Peyer's patch (tissue), 4 donors: Measurements from ENCODE around the gene ECE2. TPM values are rescaled to one million over a fixed set of nuclear protein-coding genes. Genes with fewer than 3 reads are reported as not detected.

Experiments
- DNase-seq, 3 donors: peaks; one replicate each; pipeline ENCODE4 v3.0.0-alpha.2; 2017 to 2019
- H3K27ac ChIP-seq, 4 donors: fragments of 200-600 bp; sonication (generic); one replicate each; pipeline ENCODE4 v1.5.1; 2016 to 2019
- H3K27me3 ChIP-seq, 2 donors: fragments of 200-600 bp; sonication (generic); one replicate each; pipeline ENCODE4 v1.5.1; 2019
- H3K36me3 ChIP-seq, 3 donors: fragments of 200-600 bp; sonication (generic); one replicate each; pipeline ENCODE4 v1.5.1; 2016 to 2019
- H3K4me1 ChIP-seq, 4 donors: fragments of 200-600 bp; sonication (generic); one replicate each; pipeline ENCODE4 v1.5.1; 2016 to 2019
- H3K4me3 ChIP-seq, 4 donors: fragments of 200-600 bp; sonication (generic); 1 replicate in 3 of 4; 2 replicates in 1 of 4; pipeline ENCODE4 v1.5.1; 2016 to 2019; ENCODE audit warnings: mild to moderate bottlenecking in 1 of 4
- H3K9me3 ChIP-seq, 4 donors: fragments of 200-600 bp; sonication (generic); one replicate each; pipeline ENCODE4 v1.5.1; 2016 to 2019; ENCODE audit warnings: mild to moderate bottlenecking in 1 of 4
- POLR2A ChIP-seq, 2 donors: fragments of 450-650 bp; IDR thresholded peaks; one replicate each; pipeline ENCODE4 v1.5.1; 2017; ENCODE audit warnings: antibody characterized with exemption in 2 of 2, mild to moderate bottlenecking in 2 of 2, moderate library complexity in 2 of 2
- total RNA-seq, 4 donors: library from RNA; depleted of rRNA; stranded (reverse); fragments of >200 nt; gene quantifications; one replicate each; pipeline ENCODE4 v1.1.0, GENCODE V29; 2016
- TF ChIP-seq, protein P1 (sequence below), 6 experiments: fragments of 450-650 bp in 4 of 6; fragments of 200-600 bp in 2 of 6; sonication (generic) in 1 of 6; IDR thresholded peaks; one replicate each; pipeline ENCODE4 v1.5.1; 2017 to 2019; ENCODE audit warnings: antibody characterized with exemption in 6 of 6, mild to moderate bottlenecking in 3 of 6, moderate library complexity in 1 of 6

Gene ECE2
- total RNA-seq, 4 donors from 2014 or later, result not detected

DNA sequence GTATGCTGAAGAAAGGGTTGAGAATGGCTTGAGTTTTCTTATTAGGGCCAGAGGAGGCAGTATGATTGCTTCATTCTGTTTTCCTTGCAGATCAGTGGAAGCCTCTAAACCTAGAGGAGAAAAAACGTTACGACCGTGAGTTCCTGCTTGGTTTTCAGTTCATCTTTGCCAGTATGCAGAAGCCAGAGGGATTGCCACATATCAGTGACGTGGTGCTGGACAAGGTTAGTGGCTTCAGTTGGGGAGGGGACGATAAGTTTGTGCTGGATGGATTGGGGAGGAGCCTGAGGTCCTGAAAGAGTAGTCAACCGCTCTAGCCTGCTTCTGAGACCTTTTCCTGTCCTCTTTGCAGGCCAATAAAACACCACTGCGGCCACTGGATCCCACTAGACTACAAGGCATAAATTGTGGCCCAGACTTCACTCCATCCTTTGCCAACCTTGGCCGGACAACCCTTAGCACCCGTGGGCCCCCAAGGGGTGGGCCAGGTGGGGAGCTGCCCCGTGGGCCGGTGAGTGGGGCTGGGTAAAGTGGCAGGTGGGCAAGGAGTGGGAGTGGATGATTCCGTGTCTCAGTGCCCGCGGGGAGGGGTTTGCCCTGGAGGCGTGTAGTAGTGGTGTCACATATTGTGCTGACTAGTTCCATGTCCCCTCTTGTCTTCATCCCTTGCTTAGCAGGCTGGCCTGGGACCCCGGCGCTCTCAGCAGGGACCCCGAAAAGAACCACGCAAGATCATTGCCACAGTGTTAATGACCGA lies 47.1 kb downstream of the ECE2 start:
- H3K4me1 ChIP-seq, result peaks cover 0 to 26% (median 4%) of the 10 kb centered on the region in 4 donors
- peaks cover 0 to 78% (median 0%) of the 10 kb centered on the region in 3 donors for H3K36me3 ChIP-seq
- H3K4me3 ChIP-seq, result no peak overlapping the region

DNA sequence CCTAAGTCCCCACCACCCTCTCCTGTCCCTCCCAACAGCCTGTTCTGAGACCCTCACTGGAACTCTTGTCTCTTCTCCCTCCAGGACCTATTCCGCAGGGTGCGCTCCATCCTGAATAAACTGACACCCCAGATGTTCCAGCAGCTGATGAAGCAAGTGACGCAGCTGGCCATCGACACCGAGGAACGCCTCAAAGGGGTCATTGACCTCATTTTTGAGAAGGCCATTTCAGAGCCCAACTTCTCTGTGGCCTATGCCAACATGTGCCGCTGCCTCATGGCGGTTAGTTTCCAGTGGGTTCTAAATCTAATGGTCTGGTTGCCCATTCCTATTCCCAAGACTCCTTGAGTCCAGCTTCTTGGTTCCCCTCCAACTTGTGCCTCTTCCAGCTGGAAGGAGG lies 47.9 kb downstream of the ECE2 start:
- H3K36me3 ChIP-seq, result peaks cover 0 to 86% (median 3%) of the 10 kb centered on the region in 3 donors
- H3K4me3 ChIP-seq, result no peak overlapping the region
- H3K4me1 ChIP-seq, result peaks cover 0 to 20% (median 4%) of the 10 kb centered on the region in 4 donors
- no peak overlapping the region for H3K27ac ChIP-seq
- H3K9me3 ChIP-seq, result no peaks in the 10 kb centered on the region
- no peak for DNase-seq
- no peaks in the 10 kb centered on the region for H3K27me3 ChIP-seq
- TF ChIP-seq, protein P1, sequence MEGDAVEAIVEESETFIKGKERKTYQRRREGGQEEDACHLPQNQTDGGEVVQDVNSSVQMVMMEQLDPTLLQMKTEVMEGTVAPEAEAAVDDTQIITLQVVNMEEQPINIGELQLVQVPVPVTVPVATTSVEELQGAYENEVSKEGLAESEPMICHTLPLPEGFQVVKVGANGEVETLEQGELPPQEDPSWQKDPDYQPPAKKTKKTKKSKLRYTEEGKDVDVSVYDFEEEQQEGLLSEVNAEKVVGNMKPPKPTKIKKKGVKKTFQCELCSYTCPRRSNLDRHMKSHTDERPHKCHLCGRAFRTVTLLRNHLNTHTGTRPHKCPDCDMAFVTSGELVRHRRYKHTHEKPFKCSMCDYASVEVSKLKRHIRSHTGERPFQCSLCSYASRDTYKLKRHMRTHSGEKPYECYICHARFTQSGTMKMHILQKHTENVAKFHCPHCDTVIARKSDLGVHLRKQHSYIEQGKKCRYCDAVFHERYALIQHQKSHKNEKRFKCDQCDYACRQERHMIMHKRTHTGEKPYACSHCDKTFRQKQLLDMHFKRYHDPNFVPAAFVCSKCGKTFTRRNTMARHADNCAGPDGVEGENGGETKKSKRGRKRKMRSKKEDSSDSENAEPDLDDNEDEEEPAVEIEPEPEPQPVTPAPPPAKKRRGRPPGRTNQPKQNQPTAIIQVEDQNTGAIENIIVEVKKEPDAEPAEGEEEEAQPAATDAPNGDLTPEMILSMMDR (IDR thresholded peaks at IDR 0.05), result no peak
- no peak for TF ChIP-seq POLR2A (IDR thresholded peaks at IDR 0.05)

More for the DNA sequence above, 47.1 kb downstream of the ECE2 start:
- Histone ChIP-seq H3K27me3 (no peaks in the 10 kb centered on the region), H3K27ac (no peak overlapping the region), H3K9me3 (no peaks in the 10 kb centered on the region)
- DNase-seq, result no peak
- TF ChIP-seq, protein P1 (IDR thresholded peaks at IDR 0.05), result no peak

DNA sequence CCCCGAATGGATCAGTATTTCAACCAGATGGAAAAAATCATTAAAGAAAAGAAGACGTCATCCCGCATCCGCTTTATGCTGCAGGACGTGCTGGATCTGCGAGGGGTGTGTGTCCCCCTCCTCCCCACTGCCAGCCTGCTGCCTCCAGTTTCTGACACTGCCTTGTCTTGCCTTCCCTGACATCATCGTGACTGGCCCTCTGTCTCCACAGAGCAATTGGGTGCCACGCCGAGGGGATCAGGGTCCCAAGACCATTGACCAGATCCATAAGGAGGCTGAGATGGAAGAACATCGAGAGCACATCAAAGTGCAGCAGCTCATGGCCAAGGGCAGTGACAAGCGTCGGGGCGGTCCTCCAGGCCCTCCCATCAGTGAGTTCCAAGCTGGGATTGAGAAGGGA lies 49.4 kb downstream of the ECE2 start:
- H3K36me3 ChIP-seq, result peaks cover 0 to 100% (median 4%) of the 10 kb centered on the region in 3 donors
- no peaks in the 10 kb centered on the region for H3K9me3 ChIP-seq
- H3K4me1 ChIP-seq, result peaks cover 0 to 4% (median 2%) of the 10 kb centered on the region in 4 donors
- H3K27ac ChIP-seq, result no peak overlapping the region
- H3K27me3 ChIP-seq, result no peaks in the 10 kb centered on the region
- no peak for DNase-seq
- H3K4me3 ChIP-seq, result no peak overlapping the region
- TF ChIP-seq POLR2A (IDR thresholded peaks at IDR 0.05), result no peak
- TF ChIP-seq, protein P1 (IDR thresholded peaks at IDR 0.05), result no peak

DNA sequence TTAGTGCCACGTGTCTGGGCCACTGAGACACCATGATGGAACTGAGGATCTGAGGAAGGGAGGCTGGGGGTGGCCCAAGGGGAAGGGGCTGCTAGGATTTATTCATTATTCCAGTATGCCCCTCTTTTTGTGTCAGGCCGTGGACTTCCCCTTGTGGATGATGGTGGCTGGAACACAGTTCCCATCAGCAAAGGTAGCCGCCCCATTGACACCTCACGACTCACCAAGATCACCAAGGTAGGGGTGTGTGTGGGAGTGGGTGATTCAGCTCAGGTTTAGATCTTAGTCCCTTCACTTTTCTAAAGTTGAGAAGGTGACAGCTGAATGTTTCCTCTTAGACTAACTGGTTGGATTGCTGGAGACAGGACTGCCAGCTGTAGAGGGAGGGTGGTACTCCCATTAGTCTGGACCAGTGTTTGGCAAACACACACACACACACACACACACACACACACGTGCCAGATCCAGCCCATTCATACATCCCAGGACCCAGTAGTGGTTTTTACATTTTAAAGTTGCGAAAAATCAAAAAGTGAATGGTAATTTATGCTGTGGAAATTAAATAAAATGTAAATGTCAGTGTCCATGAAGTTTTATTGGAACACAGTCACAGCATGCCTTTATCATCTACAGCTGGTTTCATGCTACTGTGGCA lies 50.0 kb downstream of the ECE2 start:
- Histone ChIP-seq H3K4me1 (no peaks in the 10 kb centered on the region), H3K27ac (no peak overlapping the region), H3K9me3 (no peaks in the 10 kb centered on the region), H3K27me3 (no peaks in the 10 kb centered on the region), H3K4me3 (no peak overlapping the region), H3K36me3 (peaks cover 0 to 100% (median 4%) of the 10 kb centered on the region in 3 donors)
- DNase-seq, result no peak
- TF ChIP-seq, protein P1 (IDR thresholded peaks at IDR 0.05), result no peak
- no peak for TF ChIP-seq POLR2A (IDR thresholded peaks at IDR 0.05)

DNA sequence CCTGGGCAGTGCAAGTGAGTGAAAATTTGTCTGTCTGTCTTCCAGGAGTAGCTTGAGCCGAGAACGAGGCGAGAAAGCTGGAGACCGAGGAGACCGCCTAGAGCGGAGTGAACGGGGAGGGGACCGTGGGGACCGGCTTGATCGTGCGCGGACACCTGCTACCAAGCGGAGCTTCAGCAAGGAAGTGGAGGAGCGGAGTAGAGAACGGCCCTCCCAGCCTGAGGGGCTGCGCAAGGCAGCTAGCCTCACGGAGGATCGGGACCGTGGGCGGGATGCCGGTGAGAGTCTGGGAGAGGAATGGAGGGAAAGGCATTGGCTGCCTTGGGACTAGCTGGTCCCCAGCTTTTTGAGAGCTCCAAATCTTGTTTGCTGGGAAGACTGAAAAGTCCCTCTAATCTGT lies 51.3 kb downstream of the ECE2 start:
- Histone ChIP-seq H3K9me3 (no peaks in the 10 kb centered on the region), H3K36me3 (peaks cover 0 to 100% (median 4%) of the 10 kb centered on the region in 3 donors), H3K4me1 (no peaks in the 10 kb centered on the region), H3K4me3 (no peak overlapping the region), H3K27me3 (no peaks in the 10 kb centered on the region), H3K27ac (no peak overlapping the region)
- no peak for TF ChIP-seq POLR2A (IDR thresholded peaks at IDR 0.05)
- TF ChIP-seq, protein P1 (IDR thresholded peaks at IDR 0.05), result no peak
- DNase-seq, result no peak
